ENCODE data around the gene ZC3HAV1L.

Gene ZC3HAV1L

GRCh38 chr7:139036901-139037300, 1.1 kb upstream of the ZC3HAV1L start:
- H3K79me2 ChIP-seq (ENCODE audit: insufficient read depth, low read length): peaks cover 47% of the 10 kb centered on the region
- peaks cover 45% of the 10 kb centered on the region for H3K4me1 ChIP-seq (ENCODE audit: insufficient read depth, low read length)
- no peak for DNase-seq
- H3K27ac ChIP-seq (ENCODE audit: low read length): no peak overlapping the region
- H3K9me3 ChIP-seq (ENCODE audit: insufficient read depth, low read length, severe bottlenecking): no peaks in the 10 kb centered on the region
- H3K9ac ChIP-seq (ENCODE audit: low read depth, low read length): peak overlapping the region; percentile 92
- H3K36me3 ChIP-seq (ENCODE audit: insufficient read depth, low read length): peaks cover 29% of the 10 kb centered on the region
- ATAC-seq (ENCODE audit: insufficient read depth, low read depth): no peak
- H3K4me2 ChIP-seq (ENCODE audit: insufficient read depth, low read length): peak overlapping the region; percentile 89
- no peaks in the 10 kb centered on the region for H3K27me3 ChIP-seq (ENCODE audit: insufficient read depth, low read length, poor library complexity)
- no peak for TF ChIP-seq CTCF (IDR thresholded peaks at IDR 0.05; ENCODE audit: borderline replicate concordance, extremely low read depth, low read length, poor library complexity, severe bottlenecking)
- H2AFZ ChIP-seq (ENCODE audit: low read depth, low read length): no peak overlapping the region
- peaks cover 3% of the 10 kb centered on the region; the same call in 1 of the 2 replicates for H4K20me1 ChIP-seq (ENCODE audit: insufficient read depth, low read length)
- no peak overlapping the region; a peak in 1 of 4 replicates for H3K4me3 ChIP-seq (ENCODE audit: low read depth in 1 of 2, low read length in 2 of 2)

- TF ChIP-seq EZH2 (IDR thresholded peaks at IDR 0.05; ENCODE audit: borderline replicate concordance, low read depth, low read length, severe bottlenecking) (no peak), CTCF (IDR thresholded peaks at IDR 0.05; ENCODE audit: borderline replicate concordance, extremely low read depth, low read length, poor library complexity, severe bottlenecking) (peak; percentile 43)
- Histone ChIP-seq H3K9ac (ENCODE audit: low read depth, low read length) (peak overlapping the region; percentile 92), H3K4me3 (ENCODE audit: low read depth in 1 of 2, low read length in 2 of 2) (peak overlapping the region; percentile 48 to 92)
Measured at GRCh38 chr7:139034855-139035585, 822 bp downstream of the ZC3HAV1L start.

GRCh38 chr7:139034336-139034735, 1.5 kb downstream of the ZC3HAV1L start:
- peaks cover 45% of the 10 kb centered on the region for H3K4me1 ChIP-seq (ENCODE audit: insufficient read depth, low read length)
- H3K27ac ChIP-seq (ENCODE audit: low read length): peak overlapping the region; percentile 89
- no peaks in the 10 kb centered on the region for H3K9me3 ChIP-seq (ENCODE audit: insufficient read depth, low read length, severe bottlenecking)
- H2AFZ ChIP-seq (ENCODE audit: low read depth, low read length): no peak overlapping the region
- H4K20me1 ChIP-seq (ENCODE audit: insufficient read depth, low read length): peaks cover 3% of the 10 kb centered on the region; the same call in 1 of the 2 replicates
- no peaks in the 10 kb centered on the region for H3K27me3 ChIP-seq (ENCODE audit: insufficient read depth, low read length, poor library complexity)
- ATAC-seq (ENCODE audit: insufficient read depth, low read depth) (no peak), DNase-seq (no peak)
- peaks cover 56% of the 10 kb centered on the region for H3K79me2 ChIP-seq (ENCODE audit: insufficient read depth, low read length)
- peak overlapping the region; percentile 89 for H3K4me2 ChIP-seq (ENCODE audit: insufficient read depth, low read length)
- TF ChIP-seq EZH2 (IDR thresholded peaks at IDR 0.05; ENCODE audit: borderline replicate concordance, low read depth, low read length, severe bottlenecking) (no peak), CTCF (IDR thresholded peaks at IDR 0.05; ENCODE audit: borderline replicate concordance, extremely low read depth, low read length, poor library complexity, severe bottlenecking) (no peak)
- H3K4me3 ChIP-seq (ENCODE audit: low read depth in 1 of 2, low read length in 2 of 2): peak overlapping the region; percentile 48 to 92; a peak in 3 of 4 replicates
- peak overlapping the region; percentile 92 for H3K9ac ChIP-seq (ENCODE audit: low read depth, low read length)
- H3K36me3 ChIP-seq (ENCODE audit: insufficient read depth, low read length): peaks cover 54% of the 10 kb centered on the region

More at GRCh38 chr7:139034855-139035585, 822 bp downstream of the ZC3HAV1L start:
- H2AFZ ChIP-seq (ENCODE audit: low read depth, low read length): peak overlapping the region; percentile 99
- no peaks in the 10 kb centered on the region for H3K9me3 ChIP-seq (ENCODE audit: insufficient read depth, low read length, severe bottlenecking)
- H3K79me2 ChIP-seq (ENCODE audit: insufficient read depth, low read length): peaks cover 56% of the 10 kb centered on the region
- peaks cover 3% of the 10 kb centered on the region; the same call in 1 of the 2 replicates for H4K20me1 ChIP-seq (ENCODE audit: insufficient read depth, low read length)
- peak overlapping the region; percentile 89 for H3K4me2 ChIP-seq (ENCODE audit: insufficient read depth, low read length)
- peaks cover 47% of the 10 kb centered on the region for H3K36me3 ChIP-seq (ENCODE audit: insufficient read depth, low read length)
- H3K27me3 ChIP-seq (ENCODE audit: insufficient read depth, low read length, poor library complexity): no peaks in the 10 kb centered on the region
- peak overlapping the region; percentile 89 for H3K27ac ChIP-seq (ENCODE audit: low read length)
- DNase-seq (peak; percentile 65), ATAC-seq (ENCODE audit: insufficient read depth, low read depth) (peak; percentile 52)
- peaks cover 45% of the 10 kb centered on the region for H3K4me1 ChIP-seq (ENCODE audit: insufficient read depth, low read length)
